ENCODE data around the gene WDR82. TPM values are rescaled to one million over a fixed set of nuclear protein-coding genes. Genes with fewer than 3 reads are reported as not detected.

Gene WDR82
- total and polyA plus RNA-seq, 9 of the 15 experiments (the other 6 are each of a cell fraction or from before 2014, with no cell fraction given): 6.4 to 62.9 (median 37.1) TPM

- TF ChIP-seq MEIS2 (IDR thresholded peaks at IDR 0.05; ENCODE audit: partially characterized antibody) (no peak), NFE2L1 (tag; IDR thresholded peaks at IDR 0.05; ENCODE audit: borderline replicate concordance, low read depth) (no peak), ZC3H4 (CRISPR knock-in tag; IDR thresholded peaks at IDR 0.05; ENCODE audit: borderline replicate concordance) (peak; percentile 70; the same call in 1 of the 2 replicates), MBD1 (CRISPR knock-in tag; IDR thresholded peaks at IDR 0.05) (no peak), ID3 (CRISPR knock-in tag; IDR thresholded peaks at IDR 0.05) (no peak), ID3 (tag; IDR thresholded peaks at IDR 0.05) (no peak), MTA1 (IDR thresholded peaks at IDR 0.05; ENCODE audit: borderline replicate concordance) (no peak), HMGXB4 (CRISPR knock-in tag; IDR thresholded peaks at IDR 0.05) (0 out of 2 replicates have a peak, but pooled peaks have one; percentile 21), ZBTB49 (CRISPR knock-in tag; IDR thresholded peaks at IDR 0.05; ENCODE audit: borderline replicate concordance) (no peak), C11orf30 (IDR thresholded peaks at IDR 0.05; ENCODE audit: low read depth) (no peak), STAT6 (CRISPR knock-in tag; IDR thresholded peaks at IDR 0.05) (no peak), MXI1 (IDR thresholded peaks at IDR 0.05; ENCODE audit: low read depth, low read length) (no peak), HMGN3 (IDR thresholded peaks at IDR 0.05; ENCODE audit: borderline replicate concordance, extremely low read depth, insufficient read length, low read depth, low read length) (peak; percentile 6), ESRRA (IDR thresholded peaks at IDR 0.05; ENCODE audit: borderline replicate concordance, low read depth) (peak; percentile 9; the same call in 1 of the 2 replicates), MCM2 (IDR thresholded peaks at IDR 0.05; ENCODE audit: low read depth) (no peak), ZFP36 (IDR thresholded peaks at IDR 0.05; ENCODE audit: low read depth, low read length, partially characterized antibody) (peak; percentile 31), NCOA2 (IDR thresholded peaks at IDR 0.05; ENCODE audit: partially characterized antibody in 2 of 2) (no peak), HNRNPUL1 (IDR thresholded peaks at IDR 0.05; ENCODE audit: low read length) (no peak), RBFOX2 (IDR thresholded peaks at IDR 0.05; ENCODE audit: low read depth, low read length) (peak; percentile 72)
Measured at GRCh38 chr3:52277972-52278509, 408 bp downstream of the WDR82 start (continued).
